Stimulated activated CD8-positive, alpha-beta memory T cell treated with anti-CD3 and anti-CD28 coated beads, Interleukin-7, amount 100 ng/mL, for 1 hour (primary cell): ENCODE measurements around the gene ZSCAN22.
A peak's percentile ranks its signal among the peaks of the same experiment; 100 is the strongest.
"Not testable (repeated sequence)": the region's sequence is repeated elsewhere in the genome, so short reads cannot be mapped to it uniquely, and the experiment has no call there.

Experiments
- DNase-seq, 2 donors: peaks; one replicate each; pipeline ENCODE4 v3.0.0-alpha.2; 2020; ENCODE audit warnings: low read depth in 2 of 2

The ZSCAN22 gene

DNA sequence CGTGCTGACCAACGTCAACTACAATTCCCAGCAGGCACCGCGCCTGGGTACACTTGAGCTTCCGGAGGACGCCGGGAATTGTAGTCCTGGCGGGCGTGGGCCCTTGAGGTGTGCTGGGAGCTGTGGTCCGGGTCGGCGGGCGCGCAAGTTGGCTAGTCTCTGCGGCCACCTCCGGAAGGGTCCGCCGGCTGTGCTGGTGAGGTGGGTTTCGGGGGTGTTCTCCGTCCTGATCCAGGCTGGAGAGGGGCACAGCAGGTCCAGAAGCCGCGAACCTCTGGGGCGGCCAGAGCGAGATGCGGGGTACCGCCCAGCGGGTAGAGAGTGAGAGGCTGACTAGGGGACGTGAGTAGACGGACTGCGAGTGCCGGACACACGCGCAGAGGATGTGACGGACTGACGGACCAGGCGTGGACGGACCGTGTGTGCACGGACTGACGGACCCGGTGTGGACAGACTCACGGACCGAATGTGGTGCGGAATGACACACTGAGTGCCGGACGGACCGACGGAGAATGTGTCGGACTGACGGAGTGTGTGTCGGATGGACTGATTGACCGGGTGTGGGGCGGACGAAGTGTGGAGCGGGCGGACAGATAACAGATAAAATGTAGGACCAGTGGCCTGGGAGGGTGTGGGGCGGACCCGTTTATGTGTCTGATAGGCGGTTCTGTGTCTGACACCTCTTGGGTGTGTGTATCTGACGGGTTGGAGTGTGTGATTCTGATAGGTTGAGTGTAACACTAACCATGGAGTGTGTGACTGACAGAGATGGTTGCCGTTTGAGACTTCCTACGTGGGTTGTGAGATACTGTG lies at the start of gene ZSCAN22:
TSS of gene ZSCAN22 (plus strand) at position 81 of the 813 bp plus-strand sequence. CDS start 7,809 bp downstream, outside the sequence.
- DNase-seq = peak; percentile 76 to 77

DNA sequence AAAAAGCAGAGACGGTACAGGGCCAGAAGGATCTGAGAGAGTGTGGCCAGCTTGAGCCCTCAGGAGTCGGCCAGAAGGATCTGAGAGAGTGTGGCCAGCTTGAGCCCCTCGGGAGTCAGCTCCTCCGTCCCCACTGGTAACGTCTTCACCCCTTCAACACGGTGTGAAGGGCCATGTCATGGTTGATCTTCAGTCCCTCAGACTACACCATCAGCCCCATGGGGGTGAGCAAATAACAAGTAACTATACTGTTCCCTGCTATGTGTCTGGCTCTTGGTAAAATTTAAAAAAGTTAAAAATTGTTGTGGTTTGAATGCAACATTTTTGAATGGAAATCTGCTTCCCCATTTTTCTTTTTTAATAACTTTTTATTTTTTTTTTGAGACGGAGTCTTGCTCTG lies 49.6 kb upstream of the ZSCAN22 start:
- no peak for DNase-seq

DNA sequence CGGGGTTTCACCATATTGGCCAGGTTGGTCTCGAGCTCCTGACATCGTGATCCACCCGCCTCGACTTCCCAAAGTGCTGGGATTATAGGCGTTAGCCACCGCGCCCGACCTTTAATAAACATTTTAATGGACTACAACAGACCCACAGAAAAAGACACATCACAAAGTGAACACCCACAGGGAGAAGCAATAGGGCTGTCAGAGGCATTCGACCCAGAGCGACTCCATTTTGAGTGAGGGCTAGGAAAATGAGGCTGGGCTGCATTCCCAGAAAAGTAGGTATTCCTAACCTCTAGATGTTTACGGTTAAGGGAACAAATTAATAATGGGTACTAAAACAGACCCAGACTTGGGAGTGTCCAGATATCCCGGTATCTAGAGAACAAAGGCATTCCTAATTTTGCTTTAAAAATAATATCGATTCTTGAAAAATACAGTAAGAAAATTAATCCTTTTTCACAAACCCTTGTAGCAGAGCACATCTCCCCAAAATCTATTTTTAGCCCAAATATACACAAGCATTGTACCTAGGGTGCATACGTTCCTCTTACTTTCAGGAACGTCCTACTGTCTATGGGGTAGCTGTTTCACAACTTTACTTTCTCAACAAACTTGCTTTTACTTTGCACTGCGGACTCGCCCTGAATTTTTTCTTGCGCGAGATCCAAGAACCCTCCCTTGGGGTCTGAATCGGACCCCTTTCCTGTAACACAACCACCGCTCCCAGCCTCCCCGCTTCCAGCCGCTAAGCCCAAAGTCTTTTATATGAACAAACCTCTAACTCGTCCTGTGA lies 48.9 kb upstream of the ZSCAN22 start:
- DNase-seq = no peak

DNA sequence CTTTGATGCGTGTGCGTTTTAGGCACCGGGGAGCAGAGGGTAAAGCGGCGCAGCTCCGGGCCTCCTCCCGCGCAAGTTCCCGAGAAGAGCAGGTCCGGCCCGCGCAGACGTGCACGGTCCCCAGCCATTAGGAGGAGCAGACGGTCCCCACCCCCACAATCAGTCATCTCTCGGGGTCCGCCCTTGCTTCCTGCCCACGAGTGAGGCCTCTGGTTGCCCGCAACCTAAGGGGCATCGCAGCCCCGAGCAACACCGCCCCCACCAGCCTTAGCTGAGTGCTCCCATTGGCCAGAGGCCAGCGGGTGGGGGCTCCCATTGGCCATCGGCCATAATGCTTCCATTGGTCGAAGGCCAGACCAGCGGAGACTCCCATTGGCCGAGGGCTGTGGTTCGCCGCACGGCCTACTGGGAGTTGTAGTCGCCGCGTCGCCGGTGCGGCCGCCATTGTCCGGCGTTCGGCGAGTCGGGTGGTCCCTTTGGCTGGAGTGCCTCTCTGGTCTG lies 48.2 kb upstream of the ZSCAN22 start, which contains the start of gene ZNF8:
TSS of gene ZNF8 (plus strand) at position 415 of the 501 bp plus-strand sequence. CDS start 127 bp downstream, outside the sequence.
- peak; percentile 94 to 95 for DNase-seq

DNA sequence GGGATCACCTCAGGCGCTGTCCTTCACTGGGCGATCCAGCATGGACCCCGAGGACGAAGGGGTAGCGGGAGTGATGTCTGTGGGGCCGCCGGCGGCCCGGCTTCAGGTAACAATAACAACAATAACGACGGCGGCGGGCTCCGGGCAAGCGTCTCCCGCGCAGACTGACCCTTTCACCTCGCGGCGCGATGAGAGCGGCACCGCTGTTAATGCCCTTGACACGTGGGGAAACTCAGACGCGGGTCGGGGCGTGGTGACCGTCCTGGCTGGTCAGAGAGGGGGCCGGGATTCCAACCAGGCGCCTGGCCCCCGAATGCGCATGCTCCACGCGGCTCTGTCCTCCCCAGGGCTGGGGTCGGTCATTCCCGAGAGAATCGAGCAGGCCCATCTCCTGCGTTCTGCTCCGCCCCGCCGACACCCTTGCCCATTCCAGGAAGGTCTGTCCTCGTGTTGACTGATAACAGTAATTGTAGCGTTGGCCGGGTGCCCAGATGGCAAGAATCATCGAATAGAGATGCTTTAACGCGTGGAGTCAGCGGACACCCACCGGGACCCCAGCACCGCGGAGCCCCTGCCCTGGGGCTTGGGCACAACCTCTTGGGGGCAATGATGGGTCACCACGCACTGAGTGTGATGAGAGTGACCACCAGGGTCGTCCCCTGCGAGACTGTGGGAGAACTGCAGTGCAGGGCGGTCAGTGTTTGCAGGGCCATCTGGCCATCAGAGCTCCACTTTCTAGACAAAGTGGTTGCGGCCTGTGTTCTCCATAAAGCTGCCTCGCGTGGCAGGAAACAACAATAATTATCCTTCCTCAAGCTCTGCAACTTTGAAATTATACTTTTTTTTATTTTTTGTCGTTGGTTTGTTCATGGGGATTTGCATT lies 47.5 kb upstream of the ZSCAN22 start:
- peak; percentile 9 to 20 for DNase-seq

DNA sequence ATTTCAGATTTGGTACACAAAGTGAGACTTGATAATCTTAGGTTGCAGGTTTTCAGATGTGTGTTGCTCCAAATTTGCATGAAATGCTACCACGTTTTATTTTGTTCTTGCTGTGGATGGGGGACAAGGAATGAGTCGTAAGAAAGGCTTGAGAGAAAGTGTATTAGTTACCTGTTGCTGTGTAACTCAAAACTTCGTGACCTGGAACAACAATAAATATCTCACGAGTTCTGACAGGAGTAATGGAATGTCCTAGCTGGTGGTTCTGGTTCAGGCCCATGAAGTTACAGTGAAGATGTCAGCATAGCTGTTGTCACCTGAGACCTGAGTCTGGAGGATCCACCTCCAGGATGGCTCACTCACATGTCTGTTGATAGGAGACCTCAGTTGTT lies 46.9 kb upstream of the ZSCAN22 start:
- no peak for DNase-seq

DNA sequence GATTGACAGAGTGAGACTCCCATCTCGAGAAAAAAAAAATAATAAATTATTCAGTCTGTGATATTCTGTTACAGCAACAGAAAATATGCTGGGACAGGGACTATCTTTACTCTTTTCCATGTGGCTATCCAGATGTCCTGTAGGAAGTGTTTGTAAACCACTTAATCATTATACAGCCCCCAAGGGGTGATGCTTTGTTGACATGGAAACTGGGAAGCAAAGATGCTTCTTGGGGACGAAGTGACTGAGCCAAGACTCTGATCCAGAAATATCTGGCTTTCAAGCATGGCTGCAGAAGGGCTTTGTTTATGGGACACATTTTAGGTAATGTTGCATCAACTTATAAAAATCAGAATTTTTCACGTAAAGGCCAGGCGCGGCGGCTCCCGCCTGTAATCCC lies 42.6 kb upstream of the ZSCAN22 start:
- no peak for DNase-seq

DNA sequence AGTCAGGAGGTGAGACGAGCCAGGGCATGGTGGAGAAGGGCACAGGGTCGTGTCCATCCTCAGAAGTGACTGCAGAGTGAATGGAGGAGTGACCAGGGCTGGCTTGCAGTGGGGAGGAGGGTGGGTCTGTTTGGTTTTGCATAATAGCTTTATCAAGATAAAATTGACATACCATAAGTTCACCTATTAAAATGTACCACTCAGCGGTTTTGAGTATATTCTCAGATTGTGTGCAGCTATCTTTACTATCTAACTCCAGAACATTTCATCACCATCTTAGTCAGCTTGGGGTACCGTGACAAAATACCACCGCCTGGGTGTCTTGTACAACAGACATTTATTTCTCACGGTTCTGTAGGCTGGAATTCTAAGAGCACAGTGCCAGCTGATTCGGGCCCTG lies 34.9 kb upstream of the ZSCAN22 start:
- DNase-seq = no peak

DNA sequence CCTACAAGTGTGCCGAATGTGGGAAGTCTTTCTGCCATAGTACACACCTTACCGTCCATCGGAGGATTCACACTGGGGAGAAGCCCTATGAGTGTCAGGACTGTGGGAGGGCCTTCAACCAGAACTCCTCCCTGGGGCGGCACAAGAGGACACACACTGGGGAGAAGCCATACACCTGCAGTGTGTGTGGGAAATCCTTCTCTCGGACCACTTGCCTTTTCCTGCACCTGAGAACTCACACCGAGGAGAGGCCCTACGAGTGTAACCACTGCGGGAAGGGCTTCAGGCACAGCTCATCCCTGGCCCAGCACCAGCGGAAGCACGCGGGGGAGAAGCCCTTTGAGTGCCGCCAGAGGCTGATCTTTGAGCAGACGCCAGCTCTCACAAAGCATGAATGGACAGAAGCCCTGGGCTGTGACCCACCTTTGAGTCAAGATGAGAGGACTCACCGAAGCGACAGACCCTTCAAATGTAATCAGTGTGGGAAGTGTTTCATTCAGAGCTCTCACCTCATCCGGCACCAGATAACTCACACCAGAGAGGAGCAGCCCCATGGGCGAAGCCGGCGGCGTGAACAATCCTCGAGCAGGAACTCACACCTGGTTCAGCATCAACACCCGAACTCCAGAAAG lies 31.9 kb upstream of the ZSCAN22 start:
- no peak for DNase-seq

DNA sequence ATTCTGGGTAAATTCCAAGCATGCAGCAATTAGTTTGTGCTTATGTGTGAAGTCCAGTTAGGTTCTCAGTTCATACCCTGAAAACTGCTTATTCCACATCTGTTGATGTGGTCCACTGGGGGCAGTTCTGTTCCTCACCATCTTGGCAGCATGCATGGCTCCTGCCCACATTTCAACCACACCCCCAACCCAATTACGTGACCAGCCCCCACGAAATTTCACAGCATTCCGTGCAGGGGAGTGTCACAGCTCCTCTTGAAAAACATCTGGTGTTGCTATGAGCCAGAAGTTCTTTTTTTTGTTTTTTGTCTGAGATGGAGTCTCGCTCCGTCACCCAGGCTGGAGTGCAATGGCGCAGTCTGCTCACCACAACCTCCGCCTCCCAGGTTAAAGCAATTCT lies 30.7 kb upstream of the ZSCAN22 start:
- DNase-seq = no peak

DNA sequence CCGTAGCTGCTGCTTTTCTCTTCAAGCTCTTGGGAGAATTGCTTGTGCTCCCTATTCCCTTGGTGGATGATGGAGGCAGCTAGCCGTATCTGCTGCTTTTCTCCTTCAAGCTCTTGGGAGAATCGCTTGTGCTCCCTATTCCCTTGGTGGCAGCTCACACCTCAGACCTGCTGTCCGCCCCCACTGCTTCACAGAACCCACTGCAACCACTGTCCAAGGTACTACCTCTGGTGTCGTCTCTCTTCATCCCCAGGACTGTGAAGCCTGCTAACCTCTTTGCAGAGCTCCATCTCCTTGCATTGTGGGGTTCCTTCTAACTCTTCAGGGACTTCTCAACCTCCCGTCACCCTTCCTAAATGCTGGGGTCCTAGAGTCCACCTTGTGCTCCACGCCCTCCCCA lies 26.2 kb upstream of the ZSCAN22 start:
- no peak for DNase-seq

DNA sequence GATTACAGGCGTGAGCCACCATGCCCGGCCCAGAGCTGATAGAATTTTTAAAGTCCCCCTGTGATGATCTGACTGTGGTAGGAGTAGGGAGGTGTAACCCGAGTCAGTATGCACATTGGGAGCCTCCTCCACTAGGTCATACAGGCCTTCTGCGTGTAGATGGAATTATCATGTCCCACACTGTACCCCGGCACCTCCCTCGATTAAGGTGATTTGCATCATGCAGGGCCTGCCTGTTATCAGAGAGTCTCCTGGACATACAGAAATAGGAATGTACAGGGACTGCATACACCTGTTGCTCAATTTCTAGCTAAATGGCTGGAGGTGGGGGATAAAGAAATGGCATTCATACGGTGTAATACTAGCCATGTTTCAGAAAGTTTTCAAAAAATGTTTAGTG lies 22.5 kb upstream of the ZSCAN22 start:
- no peak for DNase-seq

DNA sequence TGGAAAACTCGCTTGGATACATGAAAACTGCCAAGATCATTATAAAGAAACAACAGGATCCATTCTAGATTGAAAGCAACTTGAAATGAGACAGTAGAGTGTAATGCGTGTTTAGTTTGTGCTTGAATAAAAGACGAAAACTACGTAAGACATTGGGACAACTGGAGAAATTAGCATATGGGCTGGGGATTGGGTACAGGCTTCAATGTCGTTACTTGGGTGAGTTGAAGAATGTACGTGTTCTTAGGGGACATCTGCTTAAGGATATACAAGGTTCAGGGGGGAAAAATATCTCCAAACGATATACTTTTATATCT lies 22.1 kb upstream of the ZSCAN22 start:
- DNase-seq = no peak

DNA sequence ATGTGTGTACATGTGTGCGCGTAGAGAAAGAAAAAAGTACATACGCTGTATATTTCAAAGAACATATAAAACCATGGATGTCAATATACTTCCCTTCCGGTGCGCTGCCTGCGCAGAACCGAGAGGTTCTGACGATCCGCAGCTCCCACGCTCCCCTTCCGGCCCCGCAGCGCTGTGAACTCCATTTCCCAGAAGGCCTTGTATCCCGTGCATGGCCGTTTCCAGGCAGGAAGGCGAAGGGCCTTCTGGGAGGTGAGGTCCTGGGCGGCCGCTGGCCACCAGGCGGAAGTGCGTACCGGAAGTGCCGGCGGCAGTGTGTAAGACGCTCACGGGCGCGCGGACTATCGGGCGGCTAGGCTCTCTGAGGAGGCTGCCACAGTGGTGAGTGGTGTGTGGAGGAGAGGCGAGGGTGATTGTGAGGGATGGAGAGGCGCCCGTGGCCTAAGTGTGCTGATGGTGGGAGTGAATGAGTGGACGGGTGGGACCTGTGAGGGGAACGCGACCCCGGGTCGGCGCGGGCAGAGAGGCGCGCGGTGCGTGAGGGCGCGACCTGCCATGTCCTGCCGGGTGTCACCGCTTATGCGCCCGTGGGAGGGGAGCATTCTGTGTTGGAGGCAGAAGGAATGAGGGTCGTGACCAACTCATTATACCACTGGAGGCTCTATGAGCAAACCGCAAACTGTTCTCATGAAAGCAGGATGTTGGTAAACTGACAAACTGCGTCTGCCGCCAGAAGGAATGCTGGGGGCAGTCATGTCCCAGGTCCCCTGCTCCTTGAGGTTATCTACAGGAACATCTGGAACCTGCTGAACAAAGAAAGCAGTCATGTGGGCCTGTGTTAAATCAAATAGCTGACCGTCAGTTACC lies 21.5 kb upstream of the ZSCAN22 start, which contains the start of gene ERVK3-1:
TSS of gene ERVK3-1 (plus strand) at position 313 of the 867 bp plus-strand sequence. CDS start 6,792 bp downstream, outside the sequence.
- peak; percentile 79 to 87 for DNase-seq

DNA sequence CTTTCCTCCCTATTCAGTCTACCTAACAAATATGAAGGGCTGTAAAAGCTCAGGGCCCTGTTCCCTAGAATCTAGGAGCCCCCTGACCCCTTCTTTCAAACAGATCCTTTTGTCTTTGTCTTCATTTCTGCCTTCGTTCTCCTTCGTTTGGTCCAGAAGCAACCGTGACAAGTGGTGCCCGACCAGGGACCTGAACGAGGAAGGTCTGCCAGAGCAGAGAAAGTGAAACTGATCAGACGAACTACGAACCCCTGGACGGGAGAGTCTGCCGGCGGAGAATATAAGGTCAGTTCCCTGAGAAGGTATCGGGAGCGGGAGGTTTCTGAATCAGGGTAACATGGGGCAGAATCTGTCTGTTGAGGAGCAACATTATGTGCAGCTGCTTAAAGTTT lies 20.9 kb upstream of the ZSCAN22 start:
- no peak for DNase-seq

DNA sequence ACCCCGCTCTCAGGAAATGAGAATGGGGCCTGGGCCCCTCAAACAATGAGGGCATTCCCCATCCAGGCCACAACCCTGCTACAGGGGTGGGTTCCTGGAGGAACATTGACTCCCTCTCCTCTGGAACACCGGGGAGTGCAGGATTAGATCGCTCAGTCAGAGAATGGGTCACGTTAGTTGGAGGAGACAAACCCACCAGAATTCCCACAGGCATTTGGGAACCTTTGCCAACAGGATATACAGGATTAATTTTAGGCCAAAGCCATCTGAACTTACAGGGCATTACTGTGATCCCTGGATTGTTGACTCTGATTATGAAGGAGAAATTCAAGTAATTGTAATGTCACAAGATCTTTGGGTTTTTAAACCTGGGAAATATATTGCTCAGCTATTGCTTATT lies 19.1 kb upstream of the ZSCAN22 start:
- DNase-seq = no peak

DNA sequence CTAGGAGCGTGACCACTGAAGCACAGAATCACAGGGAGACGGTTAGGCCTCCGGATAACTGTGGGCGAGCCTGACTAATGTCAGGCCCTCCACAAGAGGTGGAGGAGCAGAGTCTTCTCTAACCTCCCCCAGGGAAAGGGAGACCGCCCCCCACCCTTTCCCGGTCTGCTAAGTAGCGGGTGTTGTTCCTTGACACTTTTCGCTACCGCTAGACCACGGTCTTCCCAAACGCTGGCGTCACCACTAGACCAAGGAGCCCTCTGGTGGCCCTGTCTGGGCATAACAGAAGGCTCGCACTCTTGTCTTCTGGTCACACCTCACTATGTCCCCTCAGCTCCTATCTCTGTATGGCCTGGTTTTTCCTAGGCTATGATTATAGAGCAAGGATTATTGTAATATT lies 16.1 kb upstream of the ZSCAN22 start:
- DNase-seq = not testable (repeated sequence)

DNA sequence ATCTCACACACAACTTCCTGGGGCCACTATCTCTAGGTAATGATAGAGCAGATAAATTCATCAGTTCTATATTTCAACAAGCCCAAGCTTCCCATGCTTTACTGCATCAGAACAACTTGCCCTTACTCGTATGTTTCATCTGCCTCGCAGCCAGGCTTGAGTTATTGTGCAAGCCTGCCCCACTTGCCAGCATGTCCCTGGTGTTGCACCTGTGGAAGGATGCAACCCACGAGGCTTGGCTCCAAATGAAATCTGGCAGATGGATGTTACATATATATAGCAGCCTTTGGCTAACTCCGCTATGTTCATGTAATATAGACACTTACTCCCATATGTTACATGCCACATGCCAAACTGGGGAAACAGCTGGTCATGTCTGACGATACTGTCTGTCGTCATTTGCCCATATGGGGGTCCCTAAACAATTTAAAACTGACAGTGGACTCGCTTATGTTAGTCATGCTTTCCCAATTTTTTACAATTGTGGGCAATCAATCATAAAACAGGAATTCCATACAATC lies 15.4 kb upstream of the ZSCAN22 start:
- DNase-seq = no peak

DNA sequence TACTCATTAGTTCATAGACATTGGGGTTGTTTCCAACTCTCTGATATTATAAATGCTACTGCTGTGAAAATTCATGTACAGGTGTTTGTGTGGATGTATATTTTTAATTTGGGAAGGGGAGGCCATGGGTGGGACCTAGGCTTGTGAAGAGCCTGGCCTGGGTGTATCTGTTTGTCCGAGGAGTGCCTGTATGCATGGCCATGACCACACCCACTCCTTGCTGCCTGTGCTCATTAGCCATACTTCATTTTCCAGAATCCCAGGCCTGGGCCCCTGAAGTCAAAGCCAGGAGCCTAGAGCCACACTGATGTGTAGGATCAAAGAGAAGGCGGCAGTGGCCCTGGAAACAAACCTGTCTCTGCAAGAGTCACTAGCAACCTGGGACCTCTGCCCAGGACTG lies 11.2 kb upstream of the ZSCAN22 start:
- DNase-seq = no peak

DNA sequence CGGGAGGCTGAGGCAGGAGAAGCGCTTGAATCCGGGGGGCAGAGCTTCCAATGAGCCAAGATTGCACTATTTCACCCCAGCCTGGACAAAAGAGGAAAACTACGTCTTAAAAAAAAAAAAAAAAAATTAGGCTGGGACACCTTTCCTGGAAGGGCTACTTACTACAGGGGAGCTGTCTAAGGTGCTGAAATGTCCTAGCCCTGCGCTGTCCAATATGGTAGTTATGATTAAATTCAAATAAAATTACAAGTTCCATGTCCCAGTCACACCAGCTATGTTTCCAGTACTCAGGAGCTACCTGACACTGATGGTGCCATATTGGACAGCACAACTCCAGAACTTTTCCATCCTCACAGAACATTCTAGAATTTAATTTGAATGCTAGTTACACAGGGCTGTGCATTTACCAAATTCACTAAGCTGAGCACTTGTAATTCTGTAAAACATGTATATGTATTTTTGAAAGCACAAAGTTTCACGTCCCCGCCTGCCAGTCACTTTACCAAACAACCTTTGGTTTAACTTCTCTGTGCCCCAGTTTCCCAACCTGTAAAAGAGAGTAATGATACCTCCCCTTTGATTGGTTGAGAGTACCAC lies 9.2 kb upstream of the ZSCAN22 start:
- no peak for DNase-seq
